HepG2 (cell line): ENCODE results near the gene PKLR. TPM values are rescaled to one million over a fixed set of nuclear protein-coding genes. Genes with fewer than 3 reads are reported as not detected.

ENCODE experiments used
- ADNP ChIP-seq: sonication (generic); formaldehyde crosslinking; IDR thresholded peaks from 2 replicates; pipeline ENCODE4 v1.4.0; 2020; ENCODE audit warnings: missing genetic modification reagents
- ARID2 ChIP-seq: sonication (generic); formaldehyde crosslinking; IDR thresholded peaks from 2 replicates; pipeline ENCODE4 v1.8.1; 2022; ENCODE audit warnings: mild to moderate bottlenecking, missing genetic modification reagents, borderline replicate concordance
- ATF5 ChIP-seq: sonication (generic); formaldehyde crosslinking; IDR thresholded peaks from 2 replicates; pipeline ENCODE4 v1.4.0; 2020; ENCODE audit warnings: mild to moderate bottlenecking, low read depth, missing genetic modification reagents
- BORCS8-MEF2B ChIP-seq: sonication (generic); formaldehyde crosslinking; IDR thresholded peaks from 2 replicates; pipeline ENCODE4 v1.8.0; 2022; ENCODE audit warnings: mild to moderate bottlenecking, missing genetic modification reagents
- CREB1 ChIP-seq, 2 experiments: fragments of 450-650 bp in 1 of 2; IDR thresholded peaks; 2 replicates each; pipeline ENCODE4 v1.6.1; 2016 to 2017; ENCODE audit warnings: control low read depth in 1 of 2, mild to moderate bottlenecking in 1 of 2, missing compliant biosample characterization in 1 of 2, missing genetic modification characterization in 1 of 2
- ERF ChIP-seq: IDR thresholded peaks from 2 replicates; pipeline ENCODE4 v1.6.1; 2018; ENCODE audit warnings: missing biosample characterization, missing genetic modification reagents
- GMEB1 ChIP-seq: sonication (generic); formaldehyde crosslinking; IDR thresholded peaks from 2 replicates; pipeline ENCODE4 v1.5.1; 2020; ENCODE audit warnings: missing genetic modification reagents, mild to moderate bottlenecking, borderline replicate concordance
- GPN1 ChIP-seq: sonication (generic); formaldehyde crosslinking; IDR thresholded peaks from 2 replicates; pipeline ENCODE4 v1.5.1; 2020; ENCODE audit warnings: missing genetic modification reagents, borderline replicate concordance
- HOXA3 ChIP-seq: sonication (generic); formaldehyde crosslinking; IDR thresholded peaks from 2 replicates; pipeline ENCODE4 v1.5.0; 2020; ENCODE audit warnings: missing genetic modification reagents
- ISL2 ChIP-seq: sonication (generic); formaldehyde crosslinking; IDR thresholded peaks from 2 replicates; pipeline ENCODE4 v1.5.0; 2020; ENCODE audit warnings: missing genetic modification reagents
- ISX ChIP-seq: sonication (generic); formaldehyde crosslinking; conservative IDR thresholded peaks from 2 replicates; pipeline ENCODE4 v1.5.0; 2020; ENCODE audit warnings: missing genetic modification reagents
- NFYC ChIP-seq: IDR thresholded peaks from 2 replicates; pipeline ENCODE4 v1.6.1; 2016; ENCODE audit warnings: missing genetic modification reagents, missing compliant biosample characterization
- SIX4 ChIP-seq: sonication (generic); formaldehyde crosslinking; IDR thresholded peaks from 2 replicates; pipeline ENCODE4 v1.4.0; 2020; ENCODE audit warnings: missing genetic modification reagents
- SOX5 ChIP-seq: IDR thresholded peaks from 2 replicates; pipeline ENCODE4 v1.6.1; 2016; ENCODE audit warnings: borderline replicate concordance
- TBX2 ChIP-seq: sonication (generic); formaldehyde crosslinking; IDR thresholded peaks from 2 replicates; pipeline ENCODE4 v1.5.0; 2020; ENCODE audit warnings: missing genetic modification reagents, mild to moderate bottlenecking, borderline replicate concordance
- TCF7L2 ChIP-seq: IDR thresholded peaks from 2 replicates; pipeline ENCODE4 v1.6.1; 2011; ENCODE audit warnings: mild to moderate bottlenecking, low read depth, low read length, moderate library complexity
- U2AF1 ChIP-seq: fragments of 200-400 bp; formaldehyde crosslinking; optimal IDR thresholded peaks from 2 replicates; pipeline ENCODE3; 2017; ENCODE audit warnings: mild to moderate bottlenecking, low read depth, low read length
- ZBTB7A ChIP-seq: sonication (generic); formaldehyde crosslinking; IDR thresholded peaks from 2 replicates; pipeline ENCODE4 v1.8.0; 2022; ENCODE audit warnings: mild to moderate bottlenecking, missing genetic modification reagents
- ZFYVE20 ChIP-seq: sonication (generic); formaldehyde crosslinking; IDR thresholded peaks from 2 replicates; pipeline ENCODE4 v1.8.0; 2023; ENCODE audit warnings: low read depth, mild to moderate bottlenecking, moderate library complexity, missing genetic modification reagents, borderline replicate concordance
- ZNF10 ChIP-seq: sonication (generic); formaldehyde crosslinking; IDR thresholded peaks from 2 replicates; pipeline ENCODE4 v1.4.0; 2020; ENCODE audit warnings: mild to moderate bottlenecking, low read depth, missing genetic modification reagents, borderline replicate concordance
- ZNF160 ChIP-seq: sonication (generic); formaldehyde crosslinking; IDR thresholded peaks from 2 replicates; pipeline ENCODE4 v1.8.0; 2022; ENCODE audit warnings: mild to moderate bottlenecking, inconsistent platforms, missing genetic modification reagents
- ZNF549 ChIP-seq: sonication (generic); formaldehyde crosslinking; IDR thresholded peaks from 2 replicates; pipeline ENCODE4 v1.5.0; 2020; ENCODE audit warnings: missing genetic modification reagents
- ZNF550 ChIP-seq: sonication (generic); formaldehyde crosslinking; IDR thresholded peaks from 2 replicates; pipeline ENCODE4 v1.4.0; 2020; ENCODE audit warnings: mild to moderate bottlenecking, missing genetic modification reagents, borderline replicate concordance
- ZNF737 ChIP-seq: sonication (generic); formaldehyde crosslinking; IDR thresholded peaks from 2 replicates; pipeline ENCODE4 v1.5.0; 2020; ENCODE audit warnings: missing genetic modification reagents, mild to moderate bottlenecking, borderline replicate concordance
- ZSCAN12 ChIP-seq: sonication (generic); formaldehyde crosslinking; IDR thresholded peaks from 2 replicates; pipeline ENCODE4 v1.9.0; 2021; ENCODE audit warnings: mild to moderate bottlenecking, missing genetic modification reagents
- polyA plus RNA-seq, 8 experiments: library from polyadenylated mRNA; depleted of rRNA in 3 of 8; stranded (reverse) in 7 of 8; unstranded in 1 of 8; fragments of >200 nt; fragmentation: Illumina TruSeq in 4 of 8; extraction: Trizol in 4 of 8; gene quantifications; 2 replicates each; pipeline versions ENCODE4 v1.2.1 to v1.2.3, GENCODE V29; 2011 to 2016; ENCODE audit warnings: low read depth in 4 of 8, missing spikeins in 1 of 8, mixed read lengths in 1 of 8; ENCODE audit not compliant: insufficient read depth in 1 of 8
- total RNA-seq, 5 experiments: library from RNA; depleted of rRNA; stranded (reverse); fragments of >200 nt; fragmentation: Illumina TruSeq; extraction: Trizol; gene quantifications; 2 replicates each; pipeline ENCODE4 v1.2.3, GENCODE V29; 2016; ENCODE audit warnings: low read depth in 1 of 5
- TF ChIP-seq, protein P1 (sequence below): sonication (generic); formaldehyde crosslinking; IDR thresholded peaks from 2 replicates; pipeline ENCODE4 v1.8.1; 2022; ENCODE audit warnings: mild to moderate bottlenecking, missing genetic modification reagents
- TF ChIP-seq, protein P2 (sequence below): sonication (generic); formaldehyde crosslinking; conservative IDR thresholded peaks from 2 replicates; pipeline ENCODE4 v1.4.0; 2020; ENCODE audit warnings: missing genetic modification reagents

The PKLR gene
- total and polyA plus RNA-seq, 2 of the 13 experiments (the other 11 are each of a cell fraction or from before 2014, with no cell fraction given), result 10.3 to 29.3 TPM

DNA sequence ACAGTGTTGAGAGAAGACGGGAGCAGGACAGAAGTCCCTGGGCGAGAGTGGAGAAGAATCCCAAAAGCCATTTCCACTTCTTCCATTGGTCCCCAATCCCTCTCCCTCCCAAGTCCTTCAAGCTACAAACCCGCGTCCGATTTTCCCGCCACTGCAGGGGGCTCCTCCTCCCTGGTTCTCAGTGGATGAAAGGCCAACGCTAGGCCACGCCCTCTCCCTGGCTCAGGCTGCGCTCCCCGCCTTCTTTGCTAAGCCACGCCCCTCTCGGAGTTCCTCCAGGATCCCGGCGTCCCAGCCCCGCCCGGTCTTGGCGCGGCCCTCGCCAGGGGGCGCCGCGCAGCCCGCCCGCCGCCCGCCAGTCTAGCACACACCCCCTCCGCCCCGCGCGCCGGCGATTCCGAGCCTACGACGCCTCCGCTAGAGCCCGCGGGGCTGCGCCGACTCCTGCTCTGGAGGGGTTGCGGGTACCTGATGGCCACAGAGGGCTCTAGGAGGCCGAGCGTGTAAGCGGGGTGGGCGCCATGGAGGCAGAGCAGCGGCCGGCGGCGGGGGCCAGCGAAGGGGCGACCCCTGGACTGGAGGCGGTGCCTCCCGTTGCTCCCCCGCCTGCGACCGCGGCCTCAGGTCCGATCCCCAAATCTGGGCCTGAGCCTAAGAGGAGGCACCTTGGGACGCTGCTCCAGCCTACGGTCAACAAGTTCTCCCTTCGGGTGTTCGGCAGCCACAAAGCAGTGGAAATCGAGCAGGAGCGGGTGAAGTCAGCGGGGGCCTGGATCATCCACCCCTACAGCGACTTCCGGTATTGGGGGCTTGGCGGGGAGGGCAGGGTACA, 24.0 kb downstream of the PKLR start, which contains the start of gene HCN3 (continued):
- TF ChIP-seq SIX4 (CRISPR knock-in tag), result no peak
- no peak for TF ChIP-seq ZNF10
- TF ChIP-seq ISL2 (CRISPR knock-in tag), result no peak
- peak; percentile 43 for TF ChIP-seq HOXA3
- no peak for TF ChIP-seq GMEB1
- TF ChIP-seq ZNF549, result no peak
- TF ChIP-seq, protein P1, sequence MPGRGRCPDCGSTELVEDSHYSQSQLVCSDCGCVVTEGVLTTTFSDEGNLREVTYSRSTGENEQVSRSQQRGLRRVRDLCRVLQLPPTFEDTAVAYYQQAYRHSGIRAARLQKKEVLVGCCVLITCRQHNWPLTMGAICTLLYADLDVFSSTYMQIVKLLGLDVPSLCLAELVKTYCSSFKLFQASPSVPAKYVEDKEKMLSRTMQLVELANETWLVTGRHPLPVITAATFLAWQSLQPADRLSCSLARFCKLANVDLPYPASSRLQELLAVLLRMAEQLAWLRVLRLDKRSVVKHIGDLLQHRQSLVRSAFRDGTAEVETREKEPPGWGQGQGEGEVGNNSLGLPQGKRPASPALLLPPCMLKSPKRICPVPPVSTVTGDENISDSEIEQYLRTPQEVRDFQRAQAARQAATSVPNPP, result peak; percentile 62; the same call in 1 of the 2 replicates
- TF ChIP-seq TCF7L2, result no peak
- no peak for TF ChIP-seq ZSCAN12 (CRISPR knock-in tag)
- TF ChIP-seq NFYC (CRISPR knock-in tag), result peak; percentile 74
- peak; percentile 58; the same call in 1 of the 2 replicates for TF ChIP-seq TBX2
- TF ChIP-seq GPN1, result no peak
- no peak for TF ChIP-seq U2AF1
- no peak for TF ChIP-seq ZNF737 (CRISPR knock-in tag)
- TF ChIP-seq ISX (CRISPR knock-in tag), result no peak
- TF ChIP-seq ZNF550 (CRISPR knock-in tag), result no peak
- peak; percentile 50 for TF ChIP-seq ERF (CRISPR knock-in tag)
- TF ChIP-seq ZBTB7A, result peak; percentile 79
- no peak for TF ChIP-seq SOX5 (CRISPR knock-in tag)
- TF ChIP-seq, protein P2, sequence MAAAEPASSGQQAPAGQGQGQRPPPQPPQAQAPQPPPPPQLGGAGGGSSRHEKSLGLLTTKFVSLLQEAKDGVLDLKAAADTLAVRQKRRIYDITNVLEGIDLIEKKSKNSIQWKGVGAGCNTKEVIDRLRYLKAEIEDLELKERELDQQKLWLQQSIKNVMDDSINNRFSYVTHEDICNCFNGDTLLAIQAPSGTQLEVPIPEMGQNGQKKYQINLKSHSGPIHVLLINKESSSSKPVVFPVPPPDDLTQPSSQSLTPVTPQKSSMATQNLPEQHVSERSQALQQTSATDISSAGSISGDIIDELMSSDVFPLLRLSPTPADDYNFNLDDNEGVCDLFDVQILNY, result peak; percentile 93
- no peak for TF ChIP-seq ADNP
- TF ChIP-seq BORCS8-MEF2B, result peak; percentile 85
- no peak for TF ChIP-seq ZNF160
- no peak for TF ChIP-seq ZFYVE20 (CRISPR knock-in tag)
- TF ChIP-seq ARID2 (CRISPR knock-in tag), result no peak
- TF ChIP-seq CREB1 (IDR thresholded peaks at IDR 0.05), result no peak
- no peak for TF ChIP-seq CREB1 (CRISPR knock-in tag; IDR thresholded peaks at IDR 0.05)
- TF ChIP-seq ATF5 (CRISPR knock-in tag), result no peak
